HCT116 (cell line): Measurements from ENCODE around the gene RNF225. TPM values are rescaled to one million over a fixed set of nuclear protein-coding genes. Genes with fewer than 3 reads are reported as not detected.

Experiments used
- ATAC-seq: fragments of 200-7000 bp; cut with Tn5 transposase; 2 replicates; pipeline ENCODE4 v1.9.1; 2020; ENCODE audit warnings: mild to moderate bottlenecking, moderate library complexity
- BruUV-seq: library from RNA; stranded (reverse); fragments of 400-500 nt; replicated peaks from 2 replicates; lab custom pipeline; 2021; lab: Mats Ljungman, UMichigan
- CTCF ChIA-PET: fragments of 300-600 bp; sonication (Branson Sonifier 250); formaldehyde crosslinking; loops from one replicate; lab custom pipeline; 2021; ENCODE audit warnings: antibody characterized with exemption; lab: Charles Lee
- POLR2A ChIA-PET: fragments of 300-600, 350-600 bp; sonication (Branson Sonifier 250); formaldehyde crosslinking; loops from one replicate; lab custom pipeline; 2021; ENCODE audit warnings: antibody characterized with exemption; lab: Charles Lee
- RAD21 ChIA-PET, 2 experiments: fragments of 300-600 bp; sonication (Branson Sonifier 250); formaldehyde crosslinking; loops; one replicate each; lab custom pipeline; 2023; ENCODE audit warnings: low total read pairs in 2 of 2; ENCODE audit not compliant: uncharacterized antibody in 2 of 2, unreplicated experiment in 2 of 2, low non-redundant PET in 1 of 2; lab: Charles Lee
- DNase-seq: peaks from one replicate; pipeline ENCODE4 v3.0.0-alpha.2; 2010; ENCODE audit warnings: low read depth, low spot score
- H2AFZ ChIP-seq: fragments of 200-600 bp; shearing (Covaris generic), sonication (generic); 2 replicates; pipeline ENCODE4 v1.6.1; 2017; ENCODE audit warnings: low read depth, mixed run types, mixed read lengths, antibody characterized with exemption, low read length; ENCODE audit not compliant: poor library complexity, severe bottlenecking
- H3K27ac ChIP-seq: 2 replicates; pipeline ENCODE4 v1.5.1; 2012; ENCODE audit warnings: low read depth, low read length
- H3K27me3 ChIP-seq: fragments of 200-600 bp; sonication (generic); 2 replicates; pipeline ENCODE4 v1.6.1; 2016; ENCODE audit warnings: mixed run types, low read length, mixed read lengths; ENCODE audit not compliant: insufficient read depth
- H3K36me3 ChIP-seq, 2 experiments: fragments of 200-500 bp in 1 of 2; fragments of 200-600 bp in 1 of 2; sonication (Bioruptor generic) in 1 of 2; sonication (generic) in 1 of 2; 2 replicates each; pipeline versions ENCODE4 v1.5.1 to v1.6.1; 2014 to 2016; ENCODE audit warnings: low read length in 2 of 2, inconsistent platforms in 1 of 2, mixed read lengths in 1 of 2, mixed run types in 1 of 2; ENCODE audit not compliant: insufficient read depth in 2 of 2, control insufficient read depth in 1 of 2
- H3K4me1 ChIP-seq, 2 experiments: fragments of 200-600 bp in 1 of 2; sonication (generic) in 1 of 2; 2 replicates each; pipeline versions ENCODE4 v1.5.1 to v1.6.1; 2012 to 2017; ENCODE audit warnings: low read length in 2 of 2, inconsistent platforms in 1 of 2, mild to moderate bottlenecking in 1 of 2, mixed read lengths in 1 of 2, mixed run types in 1 of 2, moderate library complexity in 1 of 2; ENCODE audit not compliant: insufficient read depth in 2 of 2, control insufficient read depth in 1 of 2
- H3K4me2 ChIP-seq: fragments of 200-600 bp; sonication (generic); 2 replicates; pipeline ENCODE4 v1.6.1; 2017; ENCODE audit warnings: mixed run types, low read length, mixed read lengths
- H3K4me3 ChIP-seq, 2 experiments: fragments of 200-600 bp in 1 of 2; sonication (generic) in 1 of 2; replicated peaks in 1 of 2; 2 replicates each; pipeline ENCODE4 v1.5.1; 2011 to 2016; ENCODE audit warnings: low read length in 2 of 2, control low read depth in 1 of 2, low read depth in 1 of 2, mild to moderate bottlenecking in 1 of 2, mixed read lengths in 1 of 2, mixed run types in 1 of 2
- H3K79me2 ChIP-seq: fragments of 200-600 bp; sonication (generic); 2 replicates; pipeline ENCODE4 v1.6.1; 2017; ENCODE audit warnings: mild to moderate bottlenecking, mixed run types, low read length, moderate library complexity, mixed read lengths; ENCODE audit not compliant: insufficient read depth
- H3K9ac ChIP-seq: fragments of 200-600 bp; sonication (generic); 2 replicates; pipeline ENCODE4 v1.6.1; 2016; ENCODE audit warnings: low read length, mixed read lengths
- H3K9me2 ChIP-seq: fragments of 200-600 bp; sonication (generic), shearing (Covaris generic); 2 replicates; pipeline ENCODE4 v1.6.1; 2017; ENCODE audit warnings: mixed run types, mild to moderate bottlenecking, moderate library complexity; ENCODE audit not compliant: insufficient read depth
- H3K9me3 ChIP-seq, 2 experiments: fragments of 200-500 bp in 1 of 2; fragments of 200-600 bp in 1 of 2; sonication (Bioruptor generic) in 1 of 2; sonication (generic) in 1 of 2; 2 replicates each; pipeline ENCODE4 v1.6.1; 2014 to 2017; ENCODE audit warnings: low read length in 2 of 2, mixed read lengths in 2 of 2, inconsistent platforms in 1 of 2, low read depth in 1 of 2, mild to moderate bottlenecking in 1 of 2, mixed run types in 1 of 2, moderate library complexity in 1 of 2; ENCODE audit not compliant: control insufficient read depth in 1 of 2, insufficient read depth in 1 of 2
- H4K20me1 ChIP-seq: fragments of 200-600 bp; sonication (generic), shearing (Covaris generic); 2 replicates; pipeline ENCODE4 v1.6.1; 2017; ENCODE audit warnings: mixed run types, mild to moderate bottlenecking, moderate library complexity; ENCODE audit not compliant: insufficient read depth
- POLR2A ChIP-seq: IDR thresholded peaks from 2 replicates; pipeline ENCODE4 v1.7.0; 2011; ENCODE audit warnings: borderline replicate concordance; ENCODE audit not compliant: insufficient read depth, insufficient read length; ENCODE audit errors: extremely low read depth
- REST ChIP-seq: IDR thresholded peaks from 2 replicates; pipeline ENCODE4 v1.6.1; 2012; ENCODE audit warnings: low read depth
- intact Hi-C: fragments of 100-400 bp; cut with micrococcal nuclease; formaldehyde crosslinking; loops from 2 replicates; pipeline ENCODE4 v1.10.0; 2022
- total RNA-seq: library from RNA; stranded (reverse); gene quantifications from one replicate; pipeline ENCODE4 v1.2.1, GENCODE V29; 2021; ENCODE audit not compliant: unreplicated experiment

Gene RNF225
- total RNA-seq, 1 experiment from 2014 or later = 1.2 TPM

- Histone ChIP-seq H3K4me2 (peak overlapping the region; percentile 94), H3K9ac (peak overlapping the region; percentile 100), H3K79me2 (peaks cover 64% of the 10 kb centered on the region), H3K4me1 (peaks cover 23 to 49% of the 10 kb centered on the region in 2 experiments), H4K20me1 (peaks cover 27% of the 10 kb centered on the region; the same call in 1 of the 2 replicates), H3K27me3 (no peaks in the 10 kb centered on the region), H3K4me3 (peak overlapping the region; percentile 62 to 96), H3K36me3 (peaks cover 16 to 35% of the 10 kb centered on the region in 2 experiments; a peak in 3 of 4 replicates), H2AFZ (no peak overlapping the region), H3K9me3 (no peaks in the 10 kb centered on the region), H3K9me2 (no peaks in the 10 kb centered on the region), H3K27ac (peak overlapping the region; percentile 97)
- RAD21 ChIA-PET = no interaction called here
- no peak for DNase-seq
- intact Hi-C loops = no loop called here
- POLR2A ChIA-PET = interaction anchor here (1.5 kb wide), 1 partner anchor 23 kb away, joined by 4 read pairs; the partner anchor contains the start of gene ZNF497
- CTCF ChIA-PET = no interaction called here
- no TSS peak for BruUV-seq
- TF ChIP-seq REST = no peak
- TF ChIP-seq POLR2A = peak; percentile 21
- ATAC-seq = peak; percentile 19
Observed at GRCh38 chr19:58385891-58386575, 9.4 kb upstream of the RNF225 start.
